ENCODE data around the gene ARRB1. TPM values are rescaled to one million over a fixed set of nuclear protein-coding genes. Genes with fewer than 3 reads are reported as not detected.

ARRB1 gene
- total and polyA plus RNA-seq, 9 of the 15 experiments (the other 6 are each of a cell fraction or from before 2014, with no cell fraction given): 6.6 to 45.4 (median 28.5) TPM

DNA sequence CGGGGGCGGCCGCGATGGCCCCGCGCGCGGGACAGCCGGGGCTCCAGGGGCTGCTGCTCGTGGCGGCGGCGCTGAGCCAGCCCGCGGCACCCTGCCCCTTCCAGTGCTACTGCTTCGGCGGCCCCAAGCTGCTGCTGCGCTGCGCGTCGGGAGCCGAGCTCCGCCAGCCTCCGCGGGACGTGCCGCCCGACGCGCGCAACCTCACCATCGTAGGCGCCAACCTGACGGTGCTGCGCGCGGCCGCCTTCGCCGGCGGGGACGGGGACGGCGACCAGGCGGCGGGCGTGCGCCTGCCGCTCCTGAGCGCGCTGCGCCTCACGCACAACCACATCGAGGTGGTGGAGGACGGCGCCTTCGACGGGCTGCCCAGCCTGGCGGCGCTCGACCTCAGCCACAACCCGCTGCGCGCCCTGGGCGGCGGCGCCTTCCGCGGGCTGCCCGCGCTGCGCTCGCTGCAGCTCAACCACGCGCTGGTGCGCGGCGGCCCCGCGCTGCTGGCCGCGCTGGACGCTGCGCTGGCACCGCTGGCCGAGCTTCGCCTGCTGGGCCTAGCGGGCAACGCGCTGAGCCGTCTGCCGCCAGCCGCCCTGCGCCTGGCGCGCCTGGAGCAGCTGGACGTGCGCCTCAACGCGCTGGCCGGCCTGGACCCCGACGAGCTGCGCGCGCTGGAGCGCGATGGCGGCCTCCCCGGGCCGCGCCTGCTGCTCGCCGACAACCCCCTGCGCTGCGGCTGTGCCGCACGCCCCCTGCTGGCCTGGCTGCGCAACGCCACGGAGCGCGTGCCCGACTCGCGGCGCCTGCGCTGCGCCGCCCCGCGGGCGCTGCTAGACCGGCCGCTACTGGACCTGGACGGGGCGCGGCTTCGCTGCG lies 110.2 kb downstream of the ARRB1 start (continued):
- TF ChIP-seq RBFOX2 (IDR thresholded peaks at IDR 0.05; ENCODE audit: low read depth, low read length) (peak; percentile 62), HCFC1 (IDR thresholded peaks at IDR 0.05; ENCODE audit: low read depth, low read length) (peak; percentile 51; the same call in 1 of the 2 replicates), ZBTB1 (CRISPR knock-in tag; IDR thresholded peaks at IDR 0.05; ENCODE audit: borderline replicate concordance, low read depth) (peak; percentile 58; the same call in 1 of the 2 replicates), XRCC3 (IDR thresholded peaks at IDR 0.05) (no peak), CTCFL (IDR thresholded peaks at IDR 0.05; ENCODE audit: borderline replicate concordance, insufficient read depth, low read depth, low read length, poor library complexity, severe bottlenecking) (peak; percentile 96), ZBTB11 (CRISPR knock-in tag; IDR thresholded peaks at IDR 0.05) (peak in 2 of 3 experiments; percentile 29 to 47; a peak in 1 of 6 replicates), HNRNPH1 (optimal IDR thresholded peaks at IDR 0.05; ENCODE audit: low read depth, low read length) (no peak), NR1H2 (CRISPR knock-in tag; IDR thresholded peaks at IDR 0.05) (no peak), ZNF175 (CRISPR knock-in tag; IDR thresholded peaks at IDR 0.05; ENCODE audit: low read depth) (peak; percentile 79), L3MBTL2 (IDR thresholded peaks at IDR 0.05) (peak; percentile 86), SREBF1 (IDR thresholded peaks at IDR 0.05; ENCODE audit: borderline replicate concordance, low read depth, low read length) (no peak), TGIF2 (CRISPR knock-in tag; IDR thresholded peaks at IDR 0.05) (no peak), CTBP1 (IDR thresholded peaks at IDR 0.05; ENCODE audit: borderline replicate concordance) (peak; percentile 100), ZNF668 (CRISPR knock-in tag; IDR thresholded peaks at IDR 0.05) (peak; percentile 43; the same call in 1 of the 2 replicates), RBBP5 (IDR thresholded peaks at IDR 0.05; ENCODE audit: borderline replicate concordance, insufficient read depth, low read length, poor library complexity, severe bottlenecking) (peak; percentile 49), NR2C2 (CRISPR knock-in tag; IDR thresholded peaks at IDR 0.05) (no peak), NR2C2 (tag; IDR thresholded peaks at IDR 0.05) (peak; percentile 42; the same call in 1 of the 2 replicates), SMAD4 (CRISPR knock-in tag; conservative IDR thresholded peaks at IDR 0.05) (peak; percentile 92)
- TF ChIP-seq, protein P1, sequence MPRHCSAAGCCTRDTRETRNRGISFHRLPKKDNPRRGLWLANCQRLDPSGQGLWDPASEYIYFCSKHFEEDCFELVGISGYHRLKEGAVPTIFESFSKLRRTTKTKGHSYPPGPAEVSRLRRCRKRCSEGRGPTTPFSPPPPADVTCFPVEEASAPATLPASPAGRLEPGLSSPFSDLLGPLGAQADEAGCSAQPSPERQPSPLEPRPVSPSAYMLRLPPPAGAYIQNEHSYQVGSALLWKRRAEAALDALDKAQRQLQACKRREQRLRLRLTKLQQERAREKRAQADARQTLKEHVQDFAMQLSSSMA (CRISPR knock-in tag; IDR thresholded peaks at IDR 0.05): peak; percentile 61; the same call in 1 of the 2 replicates
